NT2/D1 (cell line): Measurements from ENCODE around the gene VSNL1.
A peak's percentile ranks its signal among the peaks of the same experiment; 100 is the strongest.

Source experiments
- DNase-seq: peaks from one replicate; pipeline ENCODE4 v3.0.0-alpha.2; 2011; ENCODE audit warnings: low read depth, low spot score
- H3K27me3 ChIP-seq: 2 replicates; pipeline ENCODE4 v1.6.0; 2011; ENCODE audit warnings: mild to moderate bottlenecking; ENCODE audit not compliant: insufficient read length, insufficient read depth
- H3K36me3 ChIP-seq: 2 replicates; pipeline ENCODE4 v1.6.1; 2011; ENCODE audit warnings: mild to moderate bottlenecking, low read length, mixed read lengths; ENCODE audit not compliant: insufficient read depth, insufficient read length
- H3K4me1 ChIP-seq: 2 replicates; pipeline ENCODE4 v1.5.1; 2011; ENCODE audit not compliant: insufficient read depth, insufficient read length
- H3K4me3 ChIP-seq: 2 replicates; pipeline ENCODE4 v1.5.1; 2011; ENCODE audit warnings: low read depth; ENCODE audit not compliant: insufficient read length
- H3K9ac ChIP-seq: 2 replicates; pipeline ENCODE4 v1.6.0; 2011; ENCODE audit warnings: low read depth; ENCODE audit not compliant: insufficient read length
- H3K9me3 ChIP-seq: 2 replicates; pipeline ENCODE4 v1.5.1; 2011; ENCODE audit warnings: mild to moderate bottlenecking, low read length; ENCODE audit not compliant: insufficient read depth
- SUZ12 ChIP-seq: IDR thresholded peaks from 2 replicates; pipeline ENCODE4 v1.6.1; 2011; ENCODE audit not compliant: insufficient read length, insufficient read depth; ENCODE audit errors: extremely low read depth
- YY1 ChIP-seq: IDR thresholded peaks from 2 replicates; pipeline ENCODE4 v1.6.1; 2011; ENCODE audit not compliant: insufficient read length, insufficient read depth
- ZNF274 ChIP-seq: IDR thresholded peaks from 2 replicates; pipeline ENCODE4 v1.6.1; 2011; ENCODE audit warnings: mild to moderate bottlenecking, low read depth, low read length

Gene VSNL1

GRCh38 chr2:17646081-17646554, 105.6 kb downstream of the VSNL1 start:
- TF ChIP-seq YY1 (no peak), SUZ12 (no peak), ZNF274 (no peak)
- Histone ChIP-seq H3K4me3 (no peak overlapping the region), H3K9ac (no peak overlapping the region), H3K36me3 (peaks cover 3% of the 10 kb centered on the region), H3K9me3 (no peaks in the 10 kb centered on the region), H3K4me1 (peaks cover 5% of the 10 kb centered on the region), H3K27me3 (no peaks in the 10 kb centered on the region)
- peak; percentile 38 for DNase-seq

- Histone ChIP-seq H3K36me3 (peaks cover 3% of the 10 kb centered on the region), H3K4me3 (no peak overlapping the region), H3K9me3 (no peaks in the 10 kb centered on the region), H3K9ac (no peak overlapping the region), H3K4me1 (peaks cover 5% of the 10 kb centered on the region), H3K27me3 (no peaks in the 10 kb centered on the region)
- DNase-seq: no peak
- TF ChIP-seq ZNF274 (no peak), SUZ12 (no peak), YY1 (no peak)
Observed at GRCh38 chr2:17646838-17647701, 106.6 kb downstream of the VSNL1 start.

GRCh38 chr2:17648581-17648980, 108.1 kb downstream of the VSNL1 start:
- Histone ChIP-seq H3K4me1 (peaks cover 5% of the 10 kb centered on the region), H3K4me3 (no peak overlapping the region), H3K9ac (no peak overlapping the region), H3K9me3 (no peaks in the 10 kb centered on the region), H3K36me3 (peaks cover 3% of the 10 kb centered on the region), H3K27me3 (no peaks in the 10 kb centered on the region)
- TF ChIP-seq YY1 (no peak), ZNF274 (no peak), SUZ12 (no peak)
- no peak for DNase-seq

GRCh38 chr2:17649026-17649425, 108.5 kb downstream of the VSNL1 start:
- peaks cover 3% of the 10 kb centered on the region for H3K36me3 ChIP-seq

GRCh38 chr2:17652681-17653394, 112.3 kb downstream of the VSNL1 start:
- DNase-seq: no peak
- Histone ChIP-seq H3K4me1 (no peaks in the 10 kb centered on the region), H3K27me3 (no peaks in the 10 kb centered on the region), H3K9me3 (no peaks in the 10 kb centered on the region), H3K36me3 (peaks cover 5% of the 10 kb centered on the region), H3K9ac (no peak overlapping the region), H3K4me3 (no peak overlapping the region)
- no peak for TF ChIP-seq SUZ12
- TF ChIP-seq ZNF274: no peak
- no peak for TF ChIP-seq YY1

More at GRCh38 chr2:17649026-17649425, 108.5 kb downstream of the VSNL1 start:
- H3K4me3 ChIP-seq: no peak overlapping the region
- H3K4me1 ChIP-seq: peaks cover 1% of the 10 kb centered on the region
- H3K9me3 ChIP-seq: no peaks in the 10 kb centered on the region
- no peaks in the 10 kb centered on the region for H3K27me3 ChIP-seq
- TF ChIP-seq ZNF274: no peak
- TF ChIP-seq SUZ12: no peak
- no peak for TF ChIP-seq YY1
- no peak for DNase-seq
- no peak overlapping the region for H3K9ac ChIP-seq

GRCh38 chr2:17657759-17658158, 117.3 kb downstream of the VSNL1 start:
- no peak overlapping the region for H3K4me3 ChIP-seq
- H3K36me3 ChIP-seq: peaks cover 11% of the 10 kb centered on the region
- H3K9me3 ChIP-seq: no peaks in the 10 kb centered on the region
- no peak for DNase-seq
- TF ChIP-seq SUZ12 (no peak), ZNF274 (no peak), YY1 (no peak)
- H3K27me3 ChIP-seq: no peaks in the 10 kb centered on the region
- H3K9ac ChIP-seq: no peak overlapping the region
- H3K4me1 ChIP-seq: no peaks in the 10 kb centered on the region
